ENCODE data around the gene KLHL29. TPM values are rescaled to one million over a fixed set of nuclear protein-coding genes. Genes with fewer than 3 reads are reported as not detected.

KLHL29 gene
- total RNA-seq, 1 experiment from 2014 or later = 12.2 TPM

GRCh38 chr2:23487735-23488492 lies 102.9 kb downstream of the KLHL29 start:
- no peak overlapping the region for H3K27ac ChIP-seq (ENCODE audit: low read depth, low read length, poor library complexity, severe bottlenecking)
- H3K4me3 ChIP-seq (ENCODE audit: low read depth, low read length, poor library complexity, severe bottlenecking) = no peak overlapping the region
- TF ChIP-seq CTCF (conservative IDR thresholded peaks at IDR 0.05; ENCODE audit: low read depth, low read length) (no peak), EZH2 (IDR thresholded peaks at IDR 0.05; ENCODE audit: borderline replicate concordance, low read depth, low read length, poor library complexity, severe bottlenecking) (no peak)
- ChIA-PET POLR2A (ENCODE audit: low non-redundant PET) (no interaction called here), CTCF (no interaction called here)
- intact Hi-C loops (cut with micrococcal nuclease; ENCODE audit: unreplicated experiment) = no loop called here
- peaks cover 1% of the 10 kb centered on the region for H3K4me1 ChIP-seq (ENCODE audit: insufficient read depth, low read length, poor library complexity, severe bottlenecking)
- H3K36me3 ChIP-seq (ENCODE audit: insufficient read depth, low read length, poor library complexity, severe bottlenecking) = no peaks in the 10 kb centered on the region
- H3K9me3 ChIP-seq (ENCODE audit: low read depth, low read length, poor library complexity, severe bottlenecking) = no peaks in the 10 kb centered on the region
- no peak for DNase-seq (ENCODE audit: low spot score)
- no TSS peak for BruUV-seq (replicated peaks)
- H3K27me3 ChIP-seq (replicated peaks; ENCODE audit: insufficient read depth, low read depth, low read length, poor library complexity) = no peaks in the 10 kb centered on the region

GRCh38 chr2:23488584-23488983 lies 103.6 kb downstream of the KLHL29 start:
- intact Hi-C loops (cut with micrococcal nuclease; ENCODE audit: unreplicated experiment) = no loop called here
- TF ChIP-seq EZH2 (IDR thresholded peaks at IDR 0.05; ENCODE audit: borderline replicate concordance, low read depth, low read length, poor library complexity, severe bottlenecking) (no peak), CTCF (conservative IDR thresholded peaks at IDR 0.05; ENCODE audit: low read depth, low read length) (no peak)
- Histone ChIP-seq H3K27ac (ENCODE audit: low read depth, low read length, poor library complexity, severe bottlenecking) (no peak overlapping the region), H3K4me1 (ENCODE audit: insufficient read depth, low read length, poor library complexity, severe bottlenecking) (peaks cover 7% of the 10 kb centered on the region), H3K9me3 (ENCODE audit: low read depth, low read length, poor library complexity, severe bottlenecking) (no peaks in the 10 kb centered on the region), H3K36me3 (ENCODE audit: insufficient read depth, low read length, poor library complexity, severe bottlenecking) (no peaks in the 10 kb centered on the region), H3K4me3 (ENCODE audit: low read depth, low read length, poor library complexity, severe bottlenecking) (no peak overlapping the region), H3K27me3 (replicated peaks; ENCODE audit: insufficient read depth, low read depth, low read length, poor library complexity) (no peaks in the 10 kb centered on the region)
- no peak for DNase-seq (ENCODE audit: low spot score)
- POLR2A ChIA-PET (ENCODE audit: low non-redundant PET) = no interaction called here
- no TSS peak for BruUV-seq (replicated peaks)
- CTCF ChIA-PET = no interaction called here

GRCh38 chr2:23489471-23490322 lies 104.7 kb downstream of the KLHL29 start:
- no peaks in the 10 kb centered on the region for H3K36me3 ChIP-seq (ENCODE audit: insufficient read depth, low read length, poor library complexity, severe bottlenecking)
- H3K9me3 ChIP-seq (ENCODE audit: low read depth, low read length, poor library complexity, severe bottlenecking) = no peaks in the 10 kb centered on the region
- no peak overlapping the region for H3K4me3 ChIP-seq (ENCODE audit: low read depth, low read length, poor library complexity, severe bottlenecking)
- no peaks in the 10 kb centered on the region for H3K27me3 ChIP-seq (replicated peaks; ENCODE audit: insufficient read depth, low read depth, low read length, poor library complexity)
- no peak for DNase-seq (ENCODE audit: low spot score)
- peaks cover 7% of the 10 kb centered on the region for H3K4me1 ChIP-seq (ENCODE audit: insufficient read depth, low read length, poor library complexity, severe bottlenecking)
- no TSS peak for BruUV-seq (replicated peaks)
- ChIA-PET CTCF (no interaction called here), POLR2A (ENCODE audit: low non-redundant PET) (no interaction called here)
- no peak overlapping the region for H3K27ac ChIP-seq (ENCODE audit: low read depth, low read length, poor library complexity, severe bottlenecking)
- TF ChIP-seq EZH2 (IDR thresholded peaks at IDR 0.05; ENCODE audit: borderline replicate concordance, low read depth, low read length, poor library complexity, severe bottlenecking) = no peak
- no peak for TF ChIP-seq CTCF (conservative IDR thresholded peaks at IDR 0.05; ENCODE audit: low read depth, low read length)
- intact Hi-C loops (cut with micrococcal nuclease; ENCODE audit: unreplicated experiment) = no loop called here
